ENCODE results near the gene EIF4G3. TPM values are rescaled to one million over a fixed set of nuclear protein-coding genes. Genes with fewer than 3 reads are reported as not detected.
"Not testable (repeated sequence)": the region's sequence is repeated elsewhere in the genome, so short reads cannot be mapped to it uniquely, and the experiment has no call there.

EIF4G3 gene
- total and polyA plus RNA-seq, 2 donors (not counting 1 experiment from before 2014, with no cell fraction given), result 33.6 to 76.0 TPM

DNA sequence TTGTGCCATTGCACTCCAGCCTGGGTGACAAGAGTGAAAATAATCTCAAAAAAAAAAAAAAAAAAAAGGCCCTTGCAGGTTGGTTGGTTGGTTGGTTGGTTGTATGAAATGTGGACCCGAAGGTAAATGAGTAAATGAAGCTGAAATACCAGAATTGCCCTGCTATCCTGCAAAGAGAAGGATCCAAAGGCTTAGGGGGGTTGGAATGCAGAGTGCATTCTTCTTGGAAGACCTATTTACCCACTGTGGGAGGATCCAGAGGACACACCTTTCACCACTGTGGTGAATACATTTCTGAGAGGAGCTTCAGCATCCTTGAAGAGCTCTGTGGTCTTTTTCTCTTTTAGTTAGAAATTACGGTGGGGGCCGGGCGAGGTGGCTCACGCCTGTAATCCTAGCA lies 28.7 kb upstream of the EIF4G3 start:
- H2AFZ ChIP-seq (ENCODE audit: insufficient read depth, low read depth, low read length, poor library complexity, severe bottlenecking), result no peak overlapping the region
- no peaks in the 10 kb centered on the region for H3K4me1 ChIP-seq (ENCODE audit: control insufficient read depth in 2 of 2, insufficient read depth in 2 of 2, low read length in 2 of 2)
- no peaks in the 10 kb centered on the region for H3K27me3 ChIP-seq (replicated peaks in 1 of 4; ENCODE audit: control extremely low read depth in 1 of 4, control insufficient read depth in 3 of 4, insufficient read depth in 4 of 4, low read length in 3 of 4)
- no peak overlapping the region for H3K4me2 ChIP-seq (replicated peaks; ENCODE audit: low read depth, low read length, poor library complexity, severe bottlenecking)
- H3K79me2 ChIP-seq (ENCODE audit: control insufficient read depth, insufficient read depth, low read length), result no peaks in the 10 kb centered on the region
- Mint-ChIP-seq H3K27ac (no peak overlapping the region), H3K4me3 (no peak overlapping the region), H3K9me3 (ENCODE audit: insufficient read depth) (no peaks in the 10 kb centered on the region), H3K4me1 (no peaks in the 10 kb centered on the region), H3K27me3 (no peaks in the 10 kb centered on the region)
- no peak overlapping the region for H3K4me3 ChIP-seq (ENCODE audit: control extremely low read depth in 1 of 5, extremely low read depth in 1 of 5, insufficient read depth in 1 of 5, low read depth in 2 of 5, low read length in 4 of 5)
- H3K9ac ChIP-seq (ENCODE audit: low read length), result no peak overlapping the region
- TF ChIP-seq, protein P1, sequence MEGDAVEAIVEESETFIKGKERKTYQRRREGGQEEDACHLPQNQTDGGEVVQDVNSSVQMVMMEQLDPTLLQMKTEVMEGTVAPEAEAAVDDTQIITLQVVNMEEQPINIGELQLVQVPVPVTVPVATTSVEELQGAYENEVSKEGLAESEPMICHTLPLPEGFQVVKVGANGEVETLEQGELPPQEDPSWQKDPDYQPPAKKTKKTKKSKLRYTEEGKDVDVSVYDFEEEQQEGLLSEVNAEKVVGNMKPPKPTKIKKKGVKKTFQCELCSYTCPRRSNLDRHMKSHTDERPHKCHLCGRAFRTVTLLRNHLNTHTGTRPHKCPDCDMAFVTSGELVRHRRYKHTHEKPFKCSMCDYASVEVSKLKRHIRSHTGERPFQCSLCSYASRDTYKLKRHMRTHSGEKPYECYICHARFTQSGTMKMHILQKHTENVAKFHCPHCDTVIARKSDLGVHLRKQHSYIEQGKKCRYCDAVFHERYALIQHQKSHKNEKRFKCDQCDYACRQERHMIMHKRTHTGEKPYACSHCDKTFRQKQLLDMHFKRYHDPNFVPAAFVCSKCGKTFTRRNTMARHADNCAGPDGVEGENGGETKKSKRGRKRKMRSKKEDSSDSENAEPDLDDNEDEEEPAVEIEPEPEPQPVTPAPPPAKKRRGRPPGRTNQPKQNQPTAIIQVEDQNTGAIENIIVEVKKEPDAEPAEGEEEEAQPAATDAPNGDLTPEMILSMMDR (IDR thresholded peaks at IDR 0.05), result no peak
- TF ChIP-seq EZH2 (IDR thresholded peaks at IDR 0.05; ENCODE audit: borderline replicate concordance, insufficient read depth, low read depth, low read length, poor library complexity, severe bottlenecking), result no peak
- ChIA-PET POLR2A (no interaction called here), CTCF (interaction anchor here (0.8 kb wide), 1 partner anchor 10 kb away, joined by 5 read pairs; no protein-coding TSS in a partner anchor)
- no peaks in the 10 kb centered on the region for H3K36me3 ChIP-seq (replicated peaks in 1 of 2; ENCODE audit: control extremely low read depth in 1 of 2, control insufficient read depth in 1 of 2, extremely low read depth in 1 of 2, insufficient read depth in 2 of 2, low read length in 1 of 2)
- no peaks in the 10 kb centered on the region for H3K9me3 ChIP-seq (ENCODE audit: control extremely low read depth in 1 of 3, control insufficient read depth in 2 of 3, insufficient read depth in 1 of 3, low read length in 2 of 3)
- no peak for DNase-seq
- intact Hi-C loops (cut with micrococcal nuclease), result no loop called here
- H3K27ac ChIP-seq (ENCODE audit: low read length in 2 of 2), result no peak overlapping the region
- no peak for ATAC-seq (ENCODE audit: low read depth)
- WGBS (ENCODE audit: insufficient coverage), result 81% methylated on average over 3 of the region's 5 CpGs
- no peaks in the 10 kb centered on the region for H4K20me1 ChIP-seq (ENCODE audit: control insufficient read depth, insufficient read depth, low read length, poor library complexity, severe bottlenecking)

DNA sequence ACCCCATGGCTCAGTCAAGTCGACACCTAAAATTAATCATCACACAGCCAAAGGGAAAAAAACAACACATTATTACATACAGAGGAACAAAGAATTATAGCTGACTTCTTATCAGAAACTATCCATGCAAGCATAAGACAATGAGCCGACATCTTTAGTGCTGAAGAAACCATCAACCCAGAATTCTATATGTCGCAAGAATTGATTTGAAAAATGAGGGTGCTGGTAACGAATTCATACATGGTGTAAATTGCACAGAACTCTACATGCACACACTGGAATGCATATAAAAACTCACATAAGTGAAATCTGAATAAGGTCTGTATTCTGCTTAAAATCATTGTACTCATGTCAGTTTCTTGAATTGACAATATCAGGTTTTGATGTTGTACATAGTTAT lies 25.0 kb upstream of the EIF4G3 start:
- H3K4me1 Mint-ChIP-seq, result no peaks in the 10 kb centered on the region
- Histone ChIP-seq H3K9ac (ENCODE audit: low read length) (no peak overlapping the region), H3K79me2 (ENCODE audit: control insufficient read depth, insufficient read depth, low read length) (no peaks in the 10 kb centered on the region), H3K27ac (ENCODE audit: low read length in 2 of 2) (no peak overlapping the region), H2AFZ (ENCODE audit: insufficient read depth, low read depth, low read length, poor library complexity, severe bottlenecking) (no peak overlapping the region), H3K4me3 (ENCODE audit: control extremely low read depth in 1 of 5, extremely low read depth in 1 of 5, insufficient read depth in 1 of 5, low read depth in 2 of 5, low read length in 4 of 5) (no peak overlapping the region), H3K36me3 (replicated peaks in 1 of 2; ENCODE audit: control extremely low read depth in 1 of 2, control insufficient read depth in 1 of 2, extremely low read depth in 1 of 2, insufficient read depth in 2 of 2, low read length in 1 of 2) (no peaks in the 10 kb centered on the region), H3K9me3 (ENCODE audit: control extremely low read depth in 1 of 3, control insufficient read depth in 2 of 3, insufficient read depth in 1 of 3, low read length in 2 of 3) (no peaks in the 10 kb centered on the region), H3K4me2 (replicated peaks; ENCODE audit: low read depth, low read length, poor library complexity, severe bottlenecking) (no peak overlapping the region), H3K27me3 (replicated peaks in 1 of 4; ENCODE audit: control extremely low read depth in 1 of 4, control insufficient read depth in 3 of 4, insufficient read depth in 4 of 4, low read length in 3 of 4) (no peaks in the 10 kb centered on the region), H3K4me1 (ENCODE audit: control insufficient read depth in 2 of 2, insufficient read depth in 2 of 2, low read length in 2 of 2) (no peaks in the 10 kb centered on the region), H4K20me1 (ENCODE audit: control insufficient read depth, insufficient read depth, low read length, poor library complexity, severe bottlenecking) (no peaks in the 10 kb centered on the region)
- ATAC-seq (ENCODE audit: low read depth) (no peak), DNase-seq (no peak)
- TF ChIP-seq EZH2 (IDR thresholded peaks at IDR 0.05; ENCODE audit: borderline replicate concordance, insufficient read depth, low read depth, low read length, poor library complexity, severe bottlenecking), result no peak
- TF ChIP-seq, protein P1 (IDR thresholded peaks at IDR 0.05), result no peak
- H3K4me3 Mint-ChIP-seq, result no peak overlapping the region
- CTCF ChIA-PET, result no interaction called here
- POLR2A ChIA-PET, result no interaction called here
- WGBS (ENCODE audit: insufficient coverage), result no CpG with 5 or more reads among the region's 4 CpGs
- intact Hi-C loops (cut with micrococcal nuclease), result no loop called here
- H3K27ac Mint-ChIP-seq, result no peak overlapping the region
- H3K27me3 Mint-ChIP-seq, result peaks cover 4% of the 10 kb centered on the region
- H3K9me3 Mint-ChIP-seq (ENCODE audit: insufficient read depth), result no peaks in the 10 kb centered on the region

DNA sequence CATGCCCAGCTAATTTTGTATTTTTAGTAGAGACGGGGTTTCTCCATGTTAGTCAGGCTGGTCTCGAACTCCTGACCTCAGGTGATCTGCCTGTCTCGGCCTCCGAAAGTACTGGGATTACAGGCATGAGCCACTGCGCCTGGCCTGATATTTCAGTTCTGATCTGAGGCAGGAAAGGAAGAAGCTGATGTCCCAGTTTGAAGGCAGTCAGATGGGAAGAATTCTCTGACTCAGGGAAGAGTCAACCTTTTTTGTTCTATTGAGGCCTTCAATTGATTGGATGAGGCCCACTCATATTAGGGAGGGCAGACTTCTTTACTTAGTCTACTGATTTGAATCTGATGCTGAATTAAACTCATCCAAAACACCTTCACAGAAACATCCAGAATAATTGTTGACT lies 24.5 kb upstream of the EIF4G3 start:
- H3K4me2 ChIP-seq (replicated peaks; ENCODE audit: low read depth, low read length, poor library complexity, severe bottlenecking); H3K9me3 ChIP-seq (ENCODE audit: control extremely low read depth in 1 of 3, control insufficient read depth in 2 of 3, insufficient read depth in 1 of 3, low read length in 2 of 3); H3K27me3 Mint-ChIP-seq; H3K4me3 ChIP-seq (ENCODE audit: control extremely low read depth in 1 of 5, extremely low read depth in 1 of 5, insufficient read depth in 1 of 5, low read depth in 2 of 5, low read length in 4 of 5); H3K4me3 Mint-ChIP-seq; H3K27ac Mint-ChIP-seq; H3K4me1 Mint-ChIP-seq; DNase-seq; H3K27ac ChIP-seq (ENCODE audit: low read length in 2 of 2); H3K79me2 ChIP-seq (ENCODE audit: control insufficient read depth, insufficient read depth, low read length); ATAC-seq (ENCODE audit: low read depth); POLR2A ChIA-PET; intact Hi-C loops (cut with micrococcal nuclease); H3K9me3 Mint-ChIP-seq (ENCODE audit: insufficient read depth); H3K27me3 ChIP-seq (replicated peaks in 1 of 4; ENCODE audit: control extremely low read depth in 1 of 4, control insufficient read depth in 3 of 4, insufficient read depth in 4 of 4, low read length in 3 of 4); H3K36me3 ChIP-seq (replicated peaks in 1 of 2; ENCODE audit: control extremely low read depth in 1 of 2, control insufficient read depth in 1 of 2, extremely low read depth in 1 of 2, insufficient read depth in 2 of 2, low read length in 1 of 2); H2AFZ ChIP-seq (ENCODE audit: insufficient read depth, low read depth, low read length, poor library complexity, severe bottlenecking); H4K20me1 ChIP-seq (ENCODE audit: control insufficient read depth, insufficient read depth, low read length, poor library complexity, severe bottlenecking); H3K9ac ChIP-seq (ENCODE audit: low read length); H3K4me1 ChIP-seq (ENCODE audit: control insufficient read depth in 2 of 2, insufficient read depth in 2 of 2, low read length in 2 of 2): not testable (repeated sequence)
- CTCF ChIA-PET, result interaction anchor here (0.6 kb wide), 1 partner anchor 9 kb away, joined by 4 read pairs; no protein-coding TSS in a partner anchor
- 94% methylated on average over 5 of the region's 5 CpGs for WGBS (ENCODE audit: insufficient coverage)
